WTC11 (cell line): ENCODE measurements around the gene GSTO1.

Experiments used
- ATF1 ChIP-seq: sonication (generic); formaldehyde crosslinking; IDR thresholded peaks from 2 replicates; pipeline ENCODE4 v1.8.1; 2023; ENCODE audit warnings: mild to moderate bottlenecking, moderate library complexity, missing genetic modification reagents
- CBFB ChIP-seq: sonication (generic); formaldehyde crosslinking; IDR thresholded peaks from 2 replicates; pipeline ENCODE4 v1.8.1; 2022; ENCODE audit warnings: mild to moderate bottlenecking, low read depth, missing genetic modification reagents
- CTCF ChIP-seq: fragments of 200-600 bp; IDR thresholded peaks from 2 replicates; pipeline ENCODE4 v1.8.0; 2022; ENCODE audit warnings: antibody characterized with exemption
- OVOL2 ChIP-seq: fragments of 250-450 bp; sonication (Bioruptor Pico); IDR thresholded peaks from 2 replicates; pipeline ENCODE4 v1.9.0; 2021; ENCODE audit warnings: mild to moderate bottlenecking, borderline replicate concordance
- TCF7 ChIP-seq: sonication (generic); formaldehyde crosslinking; IDR thresholded peaks from 2 replicates; pipeline ENCODE4 v1.8.0; 2022; ENCODE audit warnings: mild to moderate bottlenecking, low read depth, missing genetic modification reagents, moderate library complexity
- TF ChIP-seq, protein P1 (sequence below): sonication (generic); formaldehyde crosslinking; IDR thresholded peaks from 2 replicates; pipeline ENCODE4 v1.8.1; 2023; ENCODE audit warnings: mild to moderate bottlenecking, missing genetic modification reagents, moderate library complexity

DNA sequence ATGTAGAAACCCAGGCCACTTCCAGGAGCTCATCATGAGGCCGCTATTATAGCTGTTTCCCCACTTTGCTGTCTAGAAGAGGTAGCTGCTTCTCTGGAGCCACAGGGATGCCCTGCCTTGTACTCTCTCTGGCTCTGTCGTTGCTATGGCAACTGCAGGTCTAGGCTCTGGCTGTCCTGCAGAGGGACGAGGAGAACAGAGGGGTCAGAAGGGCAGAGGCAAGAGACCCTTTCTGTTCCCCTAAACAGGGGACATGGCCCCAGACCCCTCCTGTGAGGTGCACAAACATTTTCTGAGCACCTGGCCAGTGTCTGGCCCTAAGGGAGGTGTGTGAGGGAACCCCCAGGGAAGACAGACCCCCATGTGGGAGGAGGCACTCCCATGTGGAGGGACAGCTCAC lies 52.2 kb downstream of the GSTO1 start:
- no peak for TF ChIP-seq CTCF
- TF ChIP-seq ATF1 (CRISPR knock-in tag), result no peak
- TF ChIP-seq, protein P1, sequence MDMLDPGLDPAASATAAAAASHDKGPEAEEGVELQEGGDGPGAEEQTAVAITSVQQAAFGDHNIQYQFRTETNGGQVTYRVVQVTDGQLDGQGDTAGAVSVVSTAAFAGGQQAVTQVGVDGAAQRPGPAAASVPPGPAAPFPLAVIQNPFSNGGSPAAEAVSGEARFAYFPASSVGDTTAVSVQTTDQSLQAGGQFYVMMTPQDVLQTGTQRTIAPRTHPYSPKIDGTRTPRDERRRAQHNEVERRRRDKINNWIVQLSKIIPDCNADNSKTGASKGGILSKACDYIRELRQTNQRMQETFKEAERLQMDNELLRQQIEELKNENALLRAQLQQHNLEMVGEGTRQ (CRISPR knock-in tag), result no peak
- no peak for TF ChIP-seq OVOL2
- no peak for TF ChIP-seq TCF7 (CRISPR knock-in tag)
- TF ChIP-seq CBFB (CRISPR knock-in tag), result no peak
